Retinal pigment epithelial cell (primary cell): ENCODE measurements around the gene NUTM1.
"Not testable (repeated sequence)": the region's sequence is repeated elsewhere in the genome, so short reads cannot be mapped to it uniquely, and the experiment has no call there.

Experiments
- DNase-seq: peaks from one replicate; pipeline ENCODE4 v3.0.0-alpha.2; 2010; ENCODE audit warnings: low read depth
- H3K4me3 ChIP-seq: 2 replicates; pipeline ENCODE4 v1.5.1; 2011; ENCODE audit warnings: mild to moderate bottlenecking, low read length, control low read depth, moderate library complexity
- CTCF ChIP-seq: conservative IDR thresholded peaks from 2 replicates; pipeline ENCODE4 v1.5.1; 2011; ENCODE audit warnings: low read depth, low read length, control low read depth, inconsistent platforms

The NUTM1 gene

DNA sequence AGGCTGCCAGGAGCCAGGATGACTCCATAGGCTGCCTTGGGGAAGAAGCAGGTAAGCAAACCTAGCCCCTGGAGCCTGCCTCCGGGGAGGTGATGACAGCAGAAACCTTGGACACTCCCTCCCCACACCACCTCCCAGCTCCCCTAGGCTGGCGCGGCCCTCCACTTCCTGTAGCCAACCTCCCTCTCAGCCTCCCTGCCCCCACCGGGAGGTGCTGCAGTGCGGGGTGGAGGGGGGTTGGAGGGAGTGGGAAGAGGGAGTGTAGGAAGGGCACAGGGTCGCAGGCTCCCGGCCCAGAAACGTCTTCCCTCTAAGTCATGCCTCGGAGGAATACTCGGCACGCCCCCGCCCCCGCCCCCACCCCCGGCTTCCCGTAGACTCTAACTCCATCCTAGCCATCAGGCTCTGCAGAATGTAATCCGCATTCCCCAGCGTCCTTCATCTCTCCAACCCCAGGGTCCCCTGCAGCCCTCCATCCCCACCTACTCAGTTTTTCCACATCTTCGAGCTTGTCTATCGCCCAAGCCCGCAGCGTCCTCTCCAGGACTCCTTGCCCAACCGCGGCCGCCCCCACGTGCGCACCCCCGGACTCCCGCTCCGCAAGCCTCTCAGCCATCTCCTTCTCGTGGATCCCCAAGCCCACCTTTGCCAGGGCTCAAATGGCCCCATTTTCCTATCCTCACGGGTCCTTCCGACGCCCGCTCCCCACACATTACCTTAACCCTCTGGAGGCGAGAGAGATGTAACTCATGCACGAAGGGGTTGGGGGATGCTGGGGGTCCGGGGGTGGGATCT, 23.4 kb downstream of the NUTM1 start:
- H3K4me3 ChIP-seq: peak overlapping the region; percentile 82
- DNase-seq: no peak

DNA sequence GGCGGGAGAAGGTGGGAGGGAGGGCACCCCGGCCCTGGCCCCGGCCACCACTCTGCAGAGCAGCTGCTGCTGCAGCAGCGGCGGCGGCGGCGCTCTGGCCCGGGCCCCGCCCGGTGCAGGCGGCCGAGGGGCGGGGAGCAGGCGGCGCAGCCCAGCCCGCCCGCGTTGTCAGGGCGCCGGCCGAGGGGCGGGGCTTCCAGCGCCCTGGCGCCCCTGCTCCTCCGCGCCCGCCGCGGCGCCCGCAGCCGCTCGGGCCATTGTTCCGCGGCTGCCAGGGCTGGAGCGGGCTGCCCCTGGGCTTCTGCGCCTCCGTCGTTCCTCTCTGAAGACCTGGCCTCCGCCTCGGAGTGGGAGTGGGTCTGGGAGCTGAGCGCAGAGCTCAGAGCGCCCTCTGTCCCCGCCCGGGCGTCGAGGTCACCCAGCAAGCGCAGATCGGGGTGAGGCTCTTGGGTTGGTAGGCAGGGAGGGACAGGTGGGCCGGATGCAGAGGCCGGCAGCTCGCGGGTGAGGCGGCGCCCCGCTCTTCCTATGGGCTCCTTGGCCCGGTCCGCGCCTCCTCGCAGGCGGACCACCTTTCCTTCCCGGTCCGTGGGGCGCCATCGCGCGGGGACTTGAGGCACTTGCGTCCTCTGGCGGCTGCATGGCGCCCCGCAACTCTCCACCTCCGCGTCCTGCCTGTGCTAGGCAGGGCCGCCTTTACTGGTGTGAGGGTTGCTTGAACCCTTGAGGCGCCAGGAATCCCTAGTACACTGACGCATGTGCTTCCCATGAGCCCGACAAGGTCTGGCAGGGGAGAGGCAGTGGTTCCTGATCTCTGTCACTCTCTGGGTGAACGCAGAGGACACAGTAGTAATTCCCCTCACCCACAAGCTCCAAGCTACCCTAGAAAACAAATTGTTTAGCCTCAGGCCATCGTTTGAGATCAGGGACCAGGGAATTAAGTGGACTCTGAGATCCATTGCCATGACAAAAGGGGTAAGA, 24.3 kb downstream of the NUTM1 start, which contains the start of gene LPCAT4:
Gene LPCAT4, minus strand, starts transcription at position 96 of the 981 bp plus-strand sequence. CDS start 96 bp downstream, outside the sequence.
- DNase-seq: peak; percentile 47
- peak within 1 kb of the TSS; percentile 82 for H3K4me3 ChIP-seq
- peak; percentile 86 for TF ChIP-seq CTCF

More for the DNA sequence above, 23.4 kb downstream of the NUTM1 start:
- TF ChIP-seq CTCF: peak; percentile 7

DNA sequence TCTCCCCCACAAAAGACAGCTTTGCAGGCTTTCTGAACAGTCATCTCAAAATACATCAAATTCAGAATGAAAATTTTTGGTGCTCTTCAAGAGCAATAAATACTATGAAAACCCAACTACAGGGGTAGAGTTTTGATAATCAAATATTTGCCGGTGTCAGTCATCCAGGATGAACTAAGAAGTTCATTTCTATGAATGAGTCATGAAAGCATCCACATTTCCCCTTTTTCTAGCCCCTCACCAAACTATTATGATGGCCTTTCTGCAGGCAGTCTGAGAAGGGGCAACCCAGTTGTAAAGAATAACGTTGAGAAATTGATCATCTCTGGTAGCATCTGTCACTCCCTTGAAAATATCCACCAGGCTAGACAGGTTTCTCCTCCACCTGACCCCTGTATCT, 27.0 kb downstream of the NUTM1 start:
- no peak for DNase-seq
- no peak for TF ChIP-seq CTCF
- no peak overlapping the region for H3K4me3 ChIP-seq

DNA sequence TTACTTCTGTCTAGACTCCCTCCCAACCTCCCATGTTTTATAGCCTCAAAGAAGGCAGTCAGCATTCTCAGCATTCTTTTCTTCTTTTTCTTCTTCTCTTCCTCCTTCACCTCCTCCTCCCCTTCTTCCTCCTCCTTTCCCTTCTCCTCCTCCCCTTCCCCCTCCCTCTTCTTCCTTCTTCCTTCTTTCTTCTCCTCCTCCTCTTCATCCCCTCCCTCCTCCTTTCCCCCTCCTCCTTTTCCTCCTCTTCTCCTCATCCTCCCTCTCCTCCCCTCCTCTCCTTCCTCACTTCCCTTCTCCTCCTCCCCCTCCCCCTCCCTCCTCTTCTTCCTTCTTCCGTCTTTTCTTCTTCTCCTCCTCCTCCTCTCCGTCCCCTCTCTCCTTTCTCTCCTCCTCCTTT, 27.5 kb downstream of the NUTM1 start:
- TF ChIP-seq CTCF: no peak
- no peak for DNase-seq
- no peak overlapping the region for H3K4me3 ChIP-seq

GRCh38 chr15:34373951-34374350, 30.8 kb downstream of the NUTM1 start:
- no peak overlapping the region for H3K4me3 ChIP-seq
- no peak for DNase-seq
- no peak for TF ChIP-seq CTCF

GRCh38 chr15:34374816-34375215, 31.7 kb downstream of the NUTM1 start:
- TF ChIP-seq CTCF: no peak
- no peak for DNase-seq

GRCh38 chr15:34375541-34375940, 32.4 kb downstream of the NUTM1 start:
- not testable (repeated sequence) for DNase-seq, H3K4me3 ChIP-seq

More at GRCh38 chr15:34374816-34375215, 31.7 kb downstream of the NUTM1 start:
- H3K4me3 ChIP-seq: no peak overlapping the region
